ENCODE results near the gene ADH7. TPM values are rescaled to one million over a fixed set of nuclear protein-coding genes. Genes with fewer than 3 reads are reported as not detected.

The ADH7 gene
- polyA plus RNA-seq, 2 of the 4 experiments (the other 2 are of a cell fraction) = not detected

DNA sequence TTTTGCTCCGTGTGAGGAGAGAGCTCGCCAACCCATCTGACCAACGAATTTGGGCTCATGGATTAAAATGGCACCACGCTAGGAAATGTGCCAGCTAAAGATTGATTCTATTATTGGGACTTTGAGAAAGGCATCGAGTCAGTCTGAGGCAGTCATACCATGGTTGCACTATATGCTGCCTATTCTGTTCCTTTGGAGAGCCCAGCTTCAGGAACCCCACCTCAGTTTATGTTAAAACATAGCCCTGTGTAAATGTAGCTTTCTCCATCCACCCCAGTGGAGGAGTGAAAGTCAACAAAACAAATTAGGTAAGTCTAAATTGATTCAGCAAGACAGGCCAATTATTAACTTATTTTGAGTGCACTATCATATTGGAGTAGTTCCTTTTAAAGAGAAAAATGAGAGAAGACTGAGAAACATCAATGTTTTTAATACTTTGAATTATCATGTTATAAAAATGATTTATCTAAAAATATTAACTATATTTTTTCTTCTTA is 24.5 kb upstream of the ADH7 start:
- CTCF ChIA-PET = no interaction called here
- no peak for DNase-seq (ENCODE audit: low read depth in 1 of 2, low spot score in 1 of 2)
- Histone ChIP-seq H3K9me3 (no peaks in the 10 kb centered on the region), H3K4me2 (no peak overlapping the region), H3K4me3 (no peak overlapping the region), H3K4me1 (no peaks in the 10 kb centered on the region), H3K27ac (no peak overlapping the region)
- no peak for ATAC-seq
- 63% methylated on average over 4 of the region's 5 CpGs for WGBS (ENCODE audit: missing lambda C conversion rate)
- POLR2A ChIA-PET = no interaction called here
- FAIRE-seq = no peak
- TF ChIP-seq KDM5A (IDR thresholded peaks at IDR 0.05) (no peak), RARB (CRISPR knock-in tag; IDR thresholded peaks at IDR 0.05) (no peak), HDAC2 (IDR thresholded peaks at IDR 0.05) (no peak), HOXA7 (CRISPR knock-in tag; IDR thresholded peaks at IDR 0.05) (no peak), RAD21 (conservative IDR thresholded peaks at IDR 0.05 in 1 of 2, IDR thresholded peaks at IDR 0.05 in 1 of 2) (no peak)
- TF ChIP-seq, protein P1, sequence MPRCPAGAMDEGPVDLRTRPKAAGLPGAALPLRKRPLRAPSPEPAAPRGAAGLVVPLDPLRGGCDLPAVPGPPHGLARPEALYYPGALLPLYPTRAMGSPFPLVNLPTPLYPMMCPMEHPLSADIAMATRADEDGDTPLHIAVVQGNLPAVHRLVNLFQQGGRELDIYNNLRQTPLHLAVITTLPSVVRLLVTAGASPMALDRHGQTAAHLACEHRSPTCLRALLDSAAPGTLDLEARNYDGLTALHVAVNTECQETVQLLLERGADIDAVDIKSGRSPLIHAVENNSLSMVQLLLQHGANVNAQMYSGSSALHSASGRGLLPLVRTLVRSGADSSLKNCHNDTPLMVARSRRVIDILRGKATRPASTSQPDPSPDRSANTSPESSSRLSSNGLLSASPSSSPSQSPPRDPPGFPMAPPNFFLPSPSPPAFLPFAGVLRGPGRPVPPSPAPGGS (IDR thresholded peaks at IDR 0.05) = no peak
- TF ChIP-seq, protein P2, sequence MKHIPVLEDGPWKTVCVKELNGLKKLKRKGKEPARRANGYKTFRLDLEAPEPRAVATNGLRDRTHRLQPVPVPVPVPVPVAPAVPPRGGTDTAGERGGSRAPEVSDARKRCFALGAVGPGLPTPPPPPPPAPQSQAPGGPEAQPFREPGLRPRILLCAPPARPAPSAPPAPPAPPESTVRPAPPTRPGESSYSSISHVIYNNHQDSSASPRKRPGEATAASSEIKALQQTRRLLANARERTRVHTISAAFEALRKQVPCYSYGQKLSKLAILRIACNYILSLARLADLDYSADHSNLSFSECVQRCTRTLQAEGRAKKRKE (CRISPR knock-in tag; IDR thresholded peaks at IDR 0.05; ENCODE audit: low read depth) = no peak
- TF ChIP-seq, protein P3, sequence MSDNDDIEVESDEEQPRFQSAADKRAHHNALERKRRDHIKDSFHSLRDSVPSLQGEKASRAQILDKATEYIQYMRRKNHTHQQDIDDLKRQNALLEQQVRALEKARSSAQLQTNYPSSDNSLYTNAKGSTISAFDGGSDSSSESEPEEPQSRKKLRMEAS (IDR thresholded peaks at IDR 0.05) = no peak

DNA sequence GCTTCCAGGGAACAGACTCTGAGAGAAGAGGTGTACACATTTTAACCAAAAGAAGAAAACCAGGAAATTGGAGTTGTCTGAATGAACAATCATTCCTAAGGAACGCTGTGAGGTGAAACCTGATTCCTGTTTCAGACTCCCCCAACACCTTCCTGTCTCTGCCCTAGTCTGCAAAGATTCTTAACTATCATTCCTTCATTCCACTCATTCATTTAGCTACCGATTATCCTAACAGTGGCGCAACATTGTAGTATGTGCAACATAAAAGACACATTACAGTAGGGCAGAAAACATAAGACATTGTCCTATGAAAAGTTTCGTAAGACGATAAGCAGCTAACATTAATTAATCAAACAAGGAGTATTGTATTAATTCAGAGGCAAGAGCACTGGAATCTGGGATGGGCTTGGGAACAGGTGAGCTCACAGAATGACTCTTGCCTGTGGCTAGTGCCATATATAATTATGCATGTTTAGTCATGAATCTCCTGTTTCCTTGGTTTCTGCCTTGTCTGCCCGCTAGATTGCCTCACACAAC is 23.8 kb upstream of the ADH7 start:
- DNase-seq (ENCODE audit: low read depth in 1 of 2, low spot score in 1 of 2) = no peak

More for the DNA sequence above, 23.8 kb upstream of the ADH7 start:
- Histone ChIP-seq H3K27ac (no peak overlapping the region), H3K4me2 (no peak overlapping the region), H3K9me3 (no peaks in the 10 kb centered on the region), H3K4me3 (no peak overlapping the region), H3K4me1 (no peaks in the 10 kb centered on the region)
- 71% methylated on average over 6 of the region's 6 CpGs for WGBS (ENCODE audit: missing lambda C conversion rate)
- TF ChIP-seq KDM1A (IDR thresholded peaks at IDR 0.05; ENCODE audit: low read depth) (no peak), FOSB (CRISPR knock-in tag; IDR thresholded peaks at IDR 0.05) (no peak), FOSL2 (IDR thresholded peaks at IDR 0.05) (no peak), FOSL2 (CRISPR knock-in tag; IDR thresholded peaks at IDR 0.05) (no peak), BHLHE40 (IDR thresholded peaks at IDR 0.05; ENCODE audit: low read depth, low read length) (no peak), CBX2 (IDR thresholded peaks at IDR 0.05; ENCODE audit: borderline replicate concordance, low read depth) (no peak), POLR2A (IDR thresholded peaks at IDR 0.05; ENCODE audit: low read length) (no peak), ZC3H11A (IDR thresholded peaks at IDR 0.05) (no peak), SREBF2 (IDR thresholded peaks at IDR 0.05) (no peak), TP53 (CRISPR knock-in tag; IDR thresholded peaks at IDR 0.05) (no peak), RARB (CRISPR knock-in tag; IDR thresholded peaks at IDR 0.05) (no peak), CHD4 (IDR thresholded peaks at IDR 0.05; ENCODE audit: borderline replicate concordance) (no peak), MAFK (IDR thresholded peaks at IDR 0.05; ENCODE audit: partially characterized antibody) (no peak), PHF8 (IDR thresholded peaks at IDR 0.05; ENCODE audit: borderline replicate concordance, low read depth) (no peak), ZFP36 (IDR thresholded peaks at IDR 0.05; ENCODE audit: borderline replicate concordance, partially characterized antibody) (no peak), RNF2 (IDR thresholded peaks at IDR 0.05; ENCODE audit: borderline replicate concordance, low read depth) (no peak)
- TF ChIP-seq, protein P4, sequence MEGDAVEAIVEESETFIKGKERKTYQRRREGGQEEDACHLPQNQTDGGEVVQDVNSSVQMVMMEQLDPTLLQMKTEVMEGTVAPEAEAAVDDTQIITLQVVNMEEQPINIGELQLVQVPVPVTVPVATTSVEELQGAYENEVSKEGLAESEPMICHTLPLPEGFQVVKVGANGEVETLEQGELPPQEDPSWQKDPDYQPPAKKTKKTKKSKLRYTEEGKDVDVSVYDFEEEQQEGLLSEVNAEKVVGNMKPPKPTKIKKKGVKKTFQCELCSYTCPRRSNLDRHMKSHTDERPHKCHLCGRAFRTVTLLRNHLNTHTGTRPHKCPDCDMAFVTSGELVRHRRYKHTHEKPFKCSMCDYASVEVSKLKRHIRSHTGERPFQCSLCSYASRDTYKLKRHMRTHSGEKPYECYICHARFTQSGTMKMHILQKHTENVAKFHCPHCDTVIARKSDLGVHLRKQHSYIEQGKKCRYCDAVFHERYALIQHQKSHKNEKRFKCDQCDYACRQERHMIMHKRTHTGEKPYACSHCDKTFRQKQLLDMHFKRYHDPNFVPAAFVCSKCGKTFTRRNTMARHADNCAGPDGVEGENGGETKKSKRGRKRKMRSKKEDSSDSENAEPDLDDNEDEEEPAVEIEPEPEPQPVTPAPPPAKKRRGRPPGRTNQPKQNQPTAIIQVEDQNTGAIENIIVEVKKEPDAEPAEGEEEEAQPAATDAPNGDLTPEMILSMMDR (IDR thresholded peaks at IDR 0.05) = no peak
- TF ChIP-seq, protein P5, sequence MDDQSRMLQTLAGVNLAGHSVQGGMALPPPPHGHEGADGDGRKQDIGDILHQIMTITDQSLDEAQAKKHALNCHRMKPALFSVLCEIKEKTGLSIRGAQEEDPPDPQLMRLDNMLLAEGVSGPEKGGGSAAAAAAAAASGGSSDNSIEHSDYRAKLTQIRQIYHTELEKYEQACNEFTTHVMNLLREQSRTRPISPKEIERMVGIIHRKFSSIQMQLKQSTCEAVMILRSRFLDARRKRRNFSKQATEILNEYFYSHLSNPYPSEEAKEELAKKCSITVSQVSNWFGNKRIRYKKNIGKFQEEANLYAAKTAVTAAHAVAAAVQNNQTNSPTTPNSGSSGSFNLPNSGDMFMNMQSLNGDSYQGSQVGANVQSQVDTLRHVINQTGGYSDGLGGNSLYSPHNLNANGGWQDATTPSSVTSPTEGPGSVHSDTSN (IDR thresholded peaks at IDR 0.05) = no peak
- TF ChIP-seq, protein P2 (CRISPR knock-in tag; IDR thresholded peaks at IDR 0.05; ENCODE audit: low read depth) = no peak
- TF ChIP-seq, protein P6, sequence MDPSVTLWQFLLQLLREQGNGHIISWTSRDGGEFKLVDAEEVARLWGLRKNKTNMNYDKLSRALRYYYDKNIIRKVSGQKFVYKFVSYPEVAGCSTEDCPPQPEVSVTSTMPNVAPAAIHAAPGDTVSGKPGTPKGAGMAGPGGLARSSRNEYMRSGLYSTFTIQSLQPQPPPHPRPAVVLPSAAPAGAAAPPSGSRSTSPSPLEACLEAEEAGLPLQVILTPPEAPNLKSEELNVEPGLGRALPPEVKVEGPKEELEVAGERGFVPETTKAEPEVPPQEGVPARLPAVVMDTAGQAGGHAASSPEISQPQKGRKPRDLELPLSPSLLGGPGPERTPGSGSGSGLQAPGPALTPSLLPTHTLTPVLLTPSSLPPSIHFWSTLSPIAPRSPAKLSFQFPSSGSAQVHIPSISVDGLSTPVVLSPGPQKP (IDR thresholded peaks at IDR 0.05; ENCODE audit: low read depth, low read length) = no peak
- no peak for ATAC-seq
- POLR2A ChIA-PET = no interaction called here
- FAIRE-seq = no peak
- CTCF ChIA-PET = no interaction called here

All from A549 (cell line).